Neural cell (in vitro differentiated cells): Measurements from ENCODE around the gene EOGT. TPM values are rescaled to one million over a fixed set of nuclear protein-coding genes. Genes with fewer than 3 reads are reported as not detected.

ENCODE experiments used
- H2AFZ ChIP-seq: fragments of 200-600, 300-800 bp; sonication (generic), shearing (Covaris generic); 2 replicates; pipeline ENCODE4 v1.6.0; 2014; ENCODE audit warnings: low read depth, mild to moderate bottlenecking, antibody characterized with exemption, low read length, moderate library complexity
- H3F3A ChIP-seq: fragments of 200-600 bp; shearing (Covaris generic); 2 replicates; pipeline ENCODE4 v1.6.1; 2016; ENCODE audit warnings: mild to moderate bottlenecking, moderate library complexity, mixed read lengths, antibody characterized with exemption, low read length; ENCODE audit not compliant: insufficient read depth, poor library complexity, severe bottlenecking
- H3K27ac ChIP-seq: fragments of 200-600, 300-800 bp; sonication (generic), shearing (Covaris generic); 2 replicates; pipeline ENCODE4 v1.5.1; 2014; ENCODE audit warnings: mild to moderate bottlenecking, low read length, moderate library complexity
- H3K27me3 ChIP-seq: fragments of 300-800, 200-600 bp; sonication (generic), shearing (Covaris generic); 2 replicates; pipeline ENCODE4 v1.6.0; 2014; ENCODE audit warnings: mild to moderate bottlenecking, low read depth, low read length, moderate library complexity; ENCODE audit not compliant: insufficient read depth
- H3K36me3 ChIP-seq: fragments of 300-800, 200-600 bp; sonication (generic), shearing (Covaris generic); 2 replicates; pipeline ENCODE4 v1.5.1; 2014; ENCODE audit warnings: mild to moderate bottlenecking, antibody characterized with exemption, low read length, moderate library complexity; ENCODE audit not compliant: insufficient read depth
- H3K4me2 ChIP-seq: fragments of 300-800, 200-600 bp; sonication (generic), shearing (Covaris generic); 2 replicates; pipeline ENCODE4 v1.6.0; 2014; ENCODE audit warnings: mild to moderate bottlenecking, low read length
- H3K4me3 ChIP-seq: fragments of 300-800, 200-600 bp; sonication (generic), shearing (Covaris generic); 2 replicates; pipeline ENCODE4 v1.5.1; 2014; ENCODE audit warnings: mild to moderate bottlenecking, low read length, moderate library complexity
- H3K79me2 ChIP-seq: fragments of 200-600 bp; shearing (Covaris generic); replicated peaks from 2 replicates; pipeline ENCODE4 v1.6.0; 2014; ENCODE audit warnings: mild to moderate bottlenecking, low read length, moderate library complexity; ENCODE audit not compliant: insufficient read depth
- H3K9ac ChIP-seq: fragments of 300-800, 200-600 bp; sonication (generic), shearing (Covaris generic); 2 replicates; pipeline ENCODE4 v1.6.1; 2016; ENCODE audit warnings: mild to moderate bottlenecking, low read length, mixed read lengths
- H3K9me2 ChIP-seq: fragments of 200-600 bp; shearing (Covaris generic); 2 replicates; pipeline ENCODE4 v1.6.1; 2016; ENCODE audit warnings: mild to moderate bottlenecking, low read length, mixed read lengths; ENCODE audit not compliant: insufficient read depth
- H3K9me3 ChIP-seq: fragments of 200-600, 300-800 bp; sonication (generic), shearing (Covaris generic); 2 replicates; pipeline ENCODE4 v1.6.1; 2016; ENCODE audit warnings: mild to moderate bottlenecking, mixed run types, low read length, moderate library complexity, mixed read lengths
- H4K20me1 ChIP-seq: fragments of 200-600 bp; shearing (Covaris generic); 2 replicates; pipeline ENCODE4 v1.6.1; 2016; ENCODE audit warnings: mild to moderate bottlenecking, mixed run types; ENCODE audit not compliant: insufficient read depth
- CTCF ChIP-seq: fragments of 450-650 bp; IDR thresholded peaks from 2 replicates; pipeline ENCODE4 v1.5.1; 2014; ENCODE audit warnings: antibody characterized with exemption, mild to moderate bottlenecking, moderate library complexity; ENCODE audit not compliant: poor library complexity, severe bottlenecking
- EP300 ChIP-seq: fragments of 450-650 bp; conservative IDR thresholded peaks from 2 replicates; pipeline ENCODE4 v1.6.1; 2014; ENCODE audit warnings: antibody characterized with exemption, mild to moderate bottlenecking, moderate library complexity; ENCODE audit not compliant: poor library complexity, severe bottlenecking
- EZH2 ChIP-seq: fragments of 200-600, 300-800 bp; shearing (Covaris generic), sonication (generic); IDR thresholded peaks from 2 replicates; pipeline ENCODE4 v1.6.1; 2014; ENCODE audit warnings: antibody characterized with exemption, low read length, borderline replicate concordance, mild to moderate bottlenecking; ENCODE audit not compliant: insufficient read depth, poor library complexity, severe bottlenecking
- MXI1 ChIP-seq: fragments of 450-650 bp; conservative IDR thresholded peaks from 2 replicates; pipeline ENCODE4 v1.6.1; 2014; ENCODE audit warnings: antibody characterized with exemption, mild to moderate bottlenecking; ENCODE audit not compliant: poor library complexity, severe bottlenecking
- POLR2AphosphoS5 ChIP-seq: IDR thresholded peaks from 2 replicates; pipeline ENCODE4 v1.6.1; 2012
- RAD21 ChIP-seq: fragments of 450-650 bp; conservative IDR thresholded peaks from 2 replicates; pipeline ENCODE4 v1.6.1; 2014; ENCODE audit warnings: antibody characterized with exemption, mild to moderate bottlenecking, moderate library complexity
- REST ChIP-seq: IDR thresholded peaks from 2 replicates; pipeline ENCODE4 v1.6.1; 2012; ENCODE audit warnings: borderline replicate concordance
- SMC3 ChIP-seq: fragments of 450-650 bp; conservative IDR thresholded peaks from 2 replicates; pipeline ENCODE4 v1.6.1; 2014; ENCODE audit warnings: antibody characterized with exemption, mild to moderate bottlenecking, moderate library complexity; ENCODE audit not compliant: poor library complexity
- TAF1 ChIP-seq: IDR thresholded peaks from 2 replicates; pipeline ENCODE4 v1.6.1; 2012; ENCODE audit warnings: low read depth
- polyA plus RNA-seq: library from polyadenylated mRNA; depleted of rRNA; stranded (reverse); fragments of >200 nt; gene quantifications from 2 replicates; pipeline ENCODE4 v1.2.3, GENCODE V29; 2014

The EOGT gene
- polyA plus RNA-seq, 1 donor from 2014 or later, result 3.2 TPM

GRCh38 chr3:69032142-69032541 lies 18.7 kb upstream of the EOGT start:
- Histone ChIP-seq H3K9me2 (no peaks in the 10 kb centered on the region), H3F3A (no peaks in the 10 kb centered on the region), H3K27ac (no peak overlapping the region), H3K36me3 (peaks cover 14% of the 10 kb centered on the region), H3K79me2 (no peaks in the 10 kb centered on the region), H3K9ac (no peak overlapping the region), H3K4me2 (no peak overlapping the region), H3K27me3 (no peaks in the 10 kb centered on the region), H2AFZ (no peak overlapping the region), H3K9me3 (no peaks in the 10 kb centered on the region), H4K20me1 (no peaks in the 10 kb centered on the region), H3K4me3 (no peak overlapping the region)
- TF ChIP-seq SMC3, result no peak
- no peak for TF ChIP-seq REST
- no peak for TF ChIP-seq RAD21

- Histone ChIP-seq H3K4me2 (no peak overlapping the region), H3K36me3 (peaks cover 14% of the 10 kb centered on the region), H3F3A (no peaks in the 10 kb centered on the region), H3K9me2 (no peaks in the 10 kb centered on the region), H3K9me3 (no peaks in the 10 kb centered on the region), H3K79me2 (no peaks in the 10 kb centered on the region), H4K20me1 (no peaks in the 10 kb centered on the region), H2AFZ (no peak overlapping the region), H3K27ac (no peak overlapping the region), H3K4me3 (no peak overlapping the region), H3K27me3 (no peaks in the 10 kb centered on the region), H3K9ac (no peak overlapping the region)
- TF ChIP-seq EP300 (no peak), REST (no peak), EZH2 (no peak), SMC3 (no peak), TAF1 (no peak), CTCF (no peak), MXI1 (no peak), RAD21 (no peak), POLR2AphosphoS5 (no peak)
Observed at GRCh38 chr3:69031635-69032034, 18.2 kb upstream of the EOGT start.
